GM12878 (cell line): ENCODE results near the gene DAGLA. TPM values are rescaled to one million over a fixed set of nuclear protein-coding genes. Genes with fewer than 3 reads are reported as not detected.
A peak's percentile ranks its signal among the peaks of the same experiment; 100 is the strongest.

ENCODE experiments used
- ATAC-seq: fragments of 200-7000 bp; cut with Tn5 transposase; 3 replicates; pipeline ENCODE4 v1.9.1; 2020; ENCODE audit warnings: mild to moderate bottlenecking, moderate library complexity
- BruUV-seq: library from RNA; stranded (reverse); fragments of 400-500 nt; replicated peaks from 2 replicates; lab custom pipeline; 2021; lab: Mats Ljungman, UMichigan
- CTCF ChIA-PET: fragments of 300-600 bp; sonication (Branson Sonifier 250); formaldehyde crosslinking; extraction: SDS; loops from one replicate; lab custom pipeline; 2021; ENCODE audit warnings: inconsistent platforms; lab: Yijun Ruan, JAX
- POLR2A ChIA-PET: fragments of 350-600 bp; formaldehyde crosslinking; extraction: SDS; loops from one replicate; lab custom pipeline; 2021; ENCODE audit warnings: inconsistent platforms; lab: Charles Lee
- RAD21 ChIA-PET: fragments of 300-600 bp; sonication (Branson Sonifier 250); formaldehyde crosslinking; loops from one replicate; lab custom pipeline; 2023; ENCODE audit warnings: antibody characterized with exemption; ENCODE audit not compliant: unreplicated experiment; lab: Charles Lee
- SMC1A ChIA-PET: fragments of 300-600 bp; sonication (Branson Sonifier 250); formaldehyde crosslinking; loops from one replicate; lab custom pipeline; 2023; ENCODE audit not compliant: unreplicated experiment, uncharacterized antibody; lab: Charles Lee
- DNase-seq: peaks from one replicate; pipeline ENCODE4 v3.0.0-alpha.2; 2011; ENCODE audit warnings: low read depth, low spot score
- FAIRE-seq: peaks from 3 replicates; lab custom pipeline; 2011; peaks lifted over from hg19 to GRCh38; lab: Jason Lieb, UNC
- H2AFZ ChIP-seq: 2 replicates; pipeline ENCODE4 v1.6.0; 2011; ENCODE audit warnings: low read depth, low read length, control low read depth; ENCODE audit not compliant: control insufficient read depth
- H3K27ac ChIP-seq: 2 replicates; pipeline ENCODE4 v1.5.1; 2011; ENCODE audit warnings: control low read depth; ENCODE audit not compliant: control insufficient read depth, insufficient read depth
- H3K27me3 ChIP-seq, 2 experiments: replicated peaks in 1 of 2; 2 replicates each; pipeline versions ENCODE4 v1.6.0 to v1.6.1; 2011; ENCODE audit warnings: low read length in 1 of 2; ENCODE audit not compliant: control insufficient read depth in 2 of 2, insufficient read depth in 2 of 2
- H3K36me3 ChIP-seq, 2 experiments: 2 replicates each; pipeline ENCODE4 v1.5.1; 2011; ENCODE audit warnings: low read length in 1 of 2; ENCODE audit not compliant: control insufficient read depth in 2 of 2, insufficient read depth in 2 of 2
- H3K4me1 ChIP-seq: 2 replicates; pipeline ENCODE4 v1.6.1; 2011; ENCODE audit warnings: mild to moderate bottlenecking, low read length, moderate library complexity, mixed read lengths; ENCODE audit not compliant: control insufficient read depth, insufficient read depth
- H3K4me2 ChIP-seq: 2 replicates; pipeline ENCODE4 v1.6.0; 2011; ENCODE audit warnings: control low read depth; ENCODE audit not compliant: control insufficient read depth, insufficient read depth
- H3K4me3 ChIP-seq: fragments of 200-600 bp; sonication (generic); 2 replicates; pipeline ENCODE4 v1.5.1; 2016
- H3K79me2 ChIP-seq: 2 replicates; pipeline ENCODE4 v1.6.0; 2011; ENCODE audit warnings: low read length; ENCODE audit not compliant: control insufficient read depth, insufficient read depth
- H3K9ac ChIP-seq: 2 replicates; pipeline ENCODE4 v1.8.0; 2011; ENCODE audit warnings: low read length, control low read depth, mixed read lengths; ENCODE audit not compliant: control insufficient read depth, insufficient read depth
- H3K9me3 ChIP-seq: replicated peaks from 3 replicates; pipeline ENCODE4 v1.5.1; 2011; ENCODE audit warnings: mild to moderate bottlenecking, low read length; ENCODE audit not compliant: control insufficient read depth, insufficient read depth
- H4K20me1 ChIP-seq: 2 replicates; pipeline ENCODE4 v1.6.0; 2011; ENCODE audit not compliant: control insufficient read depth, insufficient read depth
- ATF2 ChIP-seq: IDR thresholded peaks from 2 replicates; pipeline ENCODE4 v1.6.1; 2012; ENCODE audit warnings: low read length, inconsistent platforms
- BMI1 ChIP-seq: fragments of 450-650 bp; IDR thresholded peaks from 2 replicates; pipeline ENCODE4 v1.6.1; 2016; ENCODE audit warnings: mild to moderate bottlenecking, moderate library complexity, borderline replicate concordance
- CBX5 ChIP-seq: sonication (generic); IDR thresholded peaks from 2 replicates; pipeline ENCODE4 v1.6.1; 2016; ENCODE audit warnings: low read depth, moderate library complexity, mild to moderate bottlenecking, inconsistent platforms
- CEBPB ChIP-seq, 2 experiments: fragments of 150-350 bp in 1 of 2; IDR thresholded peaks; 2 replicates each; pipeline ENCODE4 v1.6.1; 2012 to 2014; ENCODE audit warnings: low read depth in 2 of 2, low read length in 2 of 2, borderline replicate concordance in 1 of 2, inconsistent platforms in 1 of 2
- MTA2 ChIP-seq: fragments of 450-650 bp; IDR thresholded peaks from 2 replicates; pipeline ENCODE4 v1.6.1; 2016; ENCODE audit warnings: low read depth, mild to moderate bottlenecking, moderate library complexity
- NFXL1 ChIP-seq: fragments of 450-650 bp; IDR thresholded peaks from 2 replicates; pipeline ENCODE4 v1.6.1; 2017; ENCODE audit warnings: antibody characterized with exemption, mild to moderate bottlenecking, borderline replicate concordance
- POLR2A ChIP-seq: IDR thresholded peaks from 2 replicates; pipeline ENCODE4 v1.6.1; 2011; ENCODE audit warnings: low read depth, mild to moderate bottlenecking, low read length
- TAF1 ChIP-seq: IDR thresholded peaks from 2 replicates; pipeline ENCODE4 v1.6.1; 2011; ENCODE audit warnings: mild to moderate bottlenecking, low read depth, low read length, borderline replicate concordance
- ZBED1 ChIP-seq: IDR thresholded peaks from 2 replicates; pipeline ENCODE4 v1.6.1; 2016; ENCODE audit warnings: borderline replicate concordance
- ZZZ3 ChIP-seq: IDR thresholded peaks from 2 replicates; pipeline ENCODE4 v1.6.1; 2011; ENCODE audit warnings: low read depth; ENCODE audit not compliant: control insufficient read depth, insufficient read length
- WGBS: methylation state at CpG from one replicate; pipeline ENCODE4 v1.1.6; 2016; ENCODE audit warnings: low lambda C conversion rate; ENCODE audit not compliant: insufficient replicate concordance, insufficient coverage; ENCODE audit errors: missing lambda C conversion rate; 5-methylcytosine and 5-hydroxymethylcytosine counted together
- in situ Hi-C: fragments of 300-500 bp; cut with MboI; formaldehyde crosslinking; loops from 9 replicates; pipeline ENCODE4 v1.14.3; 2018; ENCODE audit warnings: mixed read lengths
- intact Hi-C: fragments of 100-400 bp; cut with micrococcal nuclease; formaldehyde crosslinking; loops from one replicate; pipeline ENCODE4 v1.14.2; 2022; ENCODE audit not compliant: unreplicated experiment
- polyA plus RNA-seq, 11 experiments: library from polyadenylated mRNA; depleted of rRNA in 4 of 11; unstranded in 6 of 11; stranded (reverse) in 5 of 11; fragments of >200 nt; fragmentation: Nextera tagmentation in 4 of 11; fragmentation: Illumina TruSeq in 1 of 11; extraction: Ambion mirVana in 4 of 11; extraction: Trizol in 1 of 11; gene quantifications; 1 replicate in 1 of 11; 2 replicates in 10 of 11; pipeline versions ENCODE4 v1.2.1 to v1.2.3, GENCODE V29; 2011 to 2016; ENCODE audit warnings: inconsistent platforms in 2 of 11, missing spikeins in 2 of 11, low read depth in 1 of 11
- total RNA-seq, 4 experiments: library from RNA; depleted of rRNA in 3 of 4; stranded (reverse); fragments of >200 nt in 3 of 4; fragmentation: Illumina TruSeq in 1 of 4; extraction: Trizol in 1 of 4; gene quantifications; 2 replicates each; pipeline versions ENCODE4 v1.2.1 to v1.2.3, GENCODE V29; 2013 to 2021
- TF ChIP-seq, protein P1 (sequence below): fragments of 450-650 bp; IDR thresholded peaks from 2 replicates; pipeline ENCODE4 v1.6.1; 2016; ENCODE audit warnings: mild to moderate bottlenecking
- TF ChIP-seq, protein P2 (sequence below): IDR thresholded peaks from 2 replicates; pipeline ENCODE4 v1.6.1; 2012; ENCODE audit warnings: improper control_type of control experiment, low read depth, low read length; ENCODE audit not compliant: insufficient replicate concordance
- TF ChIP-seq, protein P3 (sequence below): IDR thresholded peaks from 2 replicates; pipeline ENCODE4 v1.6.1; 2011; ENCODE audit warnings: low read depth, low read length, improper control_type of control experiment, borderline replicate concordance

DAGLA gene
- total and polyA plus RNA-seq, 10 of the 15 experiments (the other 5 are each of a cell fraction or from before 2014, with no cell fraction given): 0.05 TPM; not detected in 9

DNA sequence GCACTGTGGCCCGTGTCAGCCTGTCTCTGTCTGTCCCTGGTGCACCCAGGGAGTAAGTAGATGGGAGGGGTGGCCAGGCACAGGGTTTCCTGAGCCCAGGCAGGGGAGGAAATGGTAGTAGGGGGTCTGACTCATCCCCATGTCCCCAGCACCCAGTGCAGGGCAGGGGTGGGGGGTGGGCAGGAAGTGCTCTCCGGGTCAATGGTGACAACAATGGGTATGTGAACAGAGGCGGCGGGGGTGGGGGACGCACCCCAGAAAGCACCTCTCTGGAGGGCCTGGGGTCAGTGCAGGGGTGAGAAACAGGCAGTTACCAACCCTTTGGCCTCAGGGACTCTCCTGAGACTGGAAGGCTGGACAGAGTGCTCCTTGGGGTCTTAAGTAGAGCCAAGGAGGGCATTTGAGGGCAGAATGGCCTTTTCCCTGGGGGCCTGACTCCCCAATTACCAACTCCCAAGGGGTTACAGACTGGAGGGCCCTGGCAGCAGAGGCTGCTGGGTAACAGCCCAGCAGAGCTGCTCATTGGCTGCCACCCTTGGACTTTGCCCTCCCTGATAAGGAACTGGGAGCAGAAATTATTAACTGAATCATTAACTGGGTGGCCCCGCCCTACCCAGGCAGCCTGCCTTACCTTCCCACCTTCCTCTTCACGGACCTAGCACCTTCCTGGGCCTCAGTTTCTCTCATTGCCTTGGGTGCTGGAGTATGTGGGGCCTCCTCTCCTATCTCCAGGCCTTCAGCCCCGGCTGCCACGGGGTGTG is 76.4 kb downstream of the DAGLA start:
- 22% methylated on average over 9 of the region's 9 CpGs for WGBS
- no TSS peak for BruUV-seq
- H3K9me3 ChIP-seq: no peaks in the 10 kb centered on the region
- H3K4me3 ChIP-seq: no peak overlapping the region
- peak overlapping the region; percentile 25; the same call in 1 of the 2 replicates for H3K4me2 ChIP-seq
- H3K27me3 ChIP-seq: no peaks in the 10 kb centered on the region; a peak in 1 of 4 replicates
- H3K79me2 ChIP-seq: no peaks in the 10 kb centered on the region
- DNase-seq (peak; percentile 73), FAIRE-seq (no peak), ATAC-seq (peak; percentile 85)
- no peaks in the 10 kb centered on the region for H4K20me1 ChIP-seq
- POLR2A ChIA-PET: interaction anchor here (0.5 to 8.0 kb wide), 9 partner anchors 28 to 788 kb away, joined by 3 to 60 read pairs (median 4); partner anchors contain the start of genes FADS2, FEN1, FTH1 and TMEM258
- intact Hi-C loops: no loop called here
- SMC1A ChIA-PET: interaction anchor here (0.7 to 1.5 kb wide), 5 partner anchors 37 to 78 kb away, joined by 3 to 4 read pairs (median 3); partner anchors contain the start of gene FEN1
- H3K4me1 ChIP-seq: peaks cover 8% of the 10 kb centered on the region
- RAD21 ChIA-PET: interaction anchor here (0.9 to 2.0 kb wide), 6 partner anchors 23 to 141 kb away, joined by 3 to 7 read pairs (median 4); partner anchors contain the start of genes FADS2 and FEN1
- CTCF ChIA-PET: interaction anchor here (0.5 to 4.8 kb wide), 8 partner anchors 9 to 457 kb away, joined by 3 to 35 read pairs (median 4); no protein-coding TSS in a partner anchor
- no peaks in the 10 kb centered on the region for H3K36me3 ChIP-seq
- peak overlapping the region; percentile 54 for H2AFZ ChIP-seq
- no peak overlapping the region for H3K27ac ChIP-seq
- in situ Hi-C loops: no loop called here
- H3K9ac ChIP-seq: no peak overlapping the region
- TF ChIP-seq, protein P1, sequence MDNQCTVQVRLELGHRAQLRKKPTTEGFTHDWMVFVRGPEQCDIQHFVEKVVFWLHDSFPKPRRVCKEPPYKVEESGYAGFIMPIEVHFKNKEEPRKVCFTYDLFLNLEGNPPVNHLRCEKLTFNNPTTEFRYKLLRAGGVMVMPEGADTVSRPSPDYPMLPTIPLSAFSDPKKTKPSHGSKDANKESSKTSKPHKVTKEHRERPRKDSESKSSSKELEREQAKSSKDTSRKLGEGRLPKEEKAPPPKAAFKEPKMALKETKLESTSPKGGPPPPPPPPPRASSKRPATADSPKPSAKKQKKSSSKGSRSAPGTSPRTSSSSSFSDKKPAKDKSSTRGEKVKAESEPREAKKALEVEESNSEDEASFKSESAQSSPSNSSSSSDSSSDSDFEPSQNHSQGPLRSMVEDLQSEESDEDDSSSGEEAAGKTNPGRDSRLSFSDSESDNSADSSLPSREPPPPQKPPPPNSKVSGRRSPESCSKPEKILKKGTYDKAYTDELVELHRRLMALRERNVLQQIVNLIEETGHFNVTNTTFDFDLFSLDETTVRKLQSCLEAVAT: no peak; the same call in 1 of the 2 replicates
- TF ChIP-seq, protein P2, sequence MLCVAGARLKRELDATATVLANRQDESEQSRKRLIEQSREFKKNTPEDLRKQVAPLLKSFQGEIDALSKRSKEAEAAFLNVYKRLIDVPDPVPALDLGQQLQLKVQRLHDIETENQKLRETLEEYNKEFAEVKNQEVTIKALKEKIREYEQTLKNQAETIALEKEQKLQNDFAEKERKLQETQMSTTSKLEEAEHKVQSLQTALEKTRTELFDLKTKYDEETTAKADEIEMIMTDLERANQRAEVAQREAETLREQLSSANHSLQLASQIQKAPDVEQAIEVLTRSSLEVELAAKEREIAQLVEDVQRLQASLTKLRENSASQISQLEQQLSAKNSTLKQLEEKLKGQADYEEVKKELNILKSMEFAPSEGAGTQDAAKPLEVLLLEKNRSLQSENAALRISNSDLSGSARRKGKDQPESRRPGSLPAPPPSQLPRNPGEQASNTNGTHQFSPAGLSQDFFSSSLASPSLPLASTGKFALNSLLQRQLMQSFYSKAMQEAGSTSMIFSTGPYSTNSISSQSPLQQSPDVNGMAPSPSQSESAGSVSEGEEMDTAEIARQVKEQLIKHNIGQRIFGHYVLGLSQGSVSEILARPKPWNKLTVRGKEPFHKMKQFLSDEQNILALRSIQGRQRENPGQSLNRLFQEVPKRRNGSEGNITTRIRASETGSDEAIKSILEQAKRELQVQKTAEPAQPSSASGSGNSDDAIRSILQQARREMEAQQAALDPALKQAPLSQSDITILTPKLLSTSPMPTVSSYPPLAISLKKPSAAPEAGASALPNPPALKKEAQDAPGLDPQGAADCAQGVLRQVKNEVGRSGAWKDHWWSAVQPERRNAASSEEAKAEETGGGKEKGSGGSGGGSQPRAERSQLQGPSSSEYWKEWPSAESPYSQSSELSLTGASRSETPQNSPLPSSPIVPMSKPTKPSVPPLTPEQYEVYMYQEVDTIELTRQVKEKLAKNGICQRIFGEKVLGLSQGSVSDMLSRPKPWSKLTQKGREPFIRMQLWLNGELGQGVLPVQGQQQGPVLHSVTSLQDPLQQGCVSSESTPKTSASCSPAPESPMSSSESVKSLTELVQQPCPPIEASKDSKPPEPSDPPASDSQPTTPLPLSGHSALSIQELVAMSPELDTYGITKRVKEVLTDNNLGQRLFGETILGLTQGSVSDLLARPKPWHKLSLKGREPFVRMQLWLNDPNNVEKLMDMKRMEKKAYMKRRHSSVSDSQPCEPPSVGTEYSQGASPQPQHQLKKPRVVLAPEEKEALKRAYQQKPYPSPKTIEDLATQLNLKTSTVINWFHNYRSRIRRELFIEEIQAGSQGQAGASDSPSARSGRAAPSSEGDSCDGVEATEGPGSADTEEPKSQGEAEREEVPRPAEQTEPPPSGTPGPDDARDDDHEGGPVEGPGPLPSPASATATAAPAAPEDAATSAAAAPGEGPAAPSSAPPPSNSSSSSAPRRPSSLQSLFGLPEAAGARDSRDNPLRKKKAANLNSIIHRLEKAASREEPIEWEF: peak; percentile 82
- TF ChIP-seq POLR2A (no peak; the same call in 1 of the 2 replicates), ZBED1 (no peak), MTA2 (peak; percentile 99), CEBPB (IDR thresholded peaks at IDR 0.05; ENCODE audit: borderline replicate concordance in 1 of 2, low read depth in 2 of 2, low read length in 2 of 2) (no peak), TAF1 (no peak), CBX5 (no peak), ATF2 (no peak), BMI1 (peak; percentile 48; the same call in 1 of the 2 replicates), NFXL1 (no peak), ZZZ3 (no peak)
- TF ChIP-seq, protein P3, sequence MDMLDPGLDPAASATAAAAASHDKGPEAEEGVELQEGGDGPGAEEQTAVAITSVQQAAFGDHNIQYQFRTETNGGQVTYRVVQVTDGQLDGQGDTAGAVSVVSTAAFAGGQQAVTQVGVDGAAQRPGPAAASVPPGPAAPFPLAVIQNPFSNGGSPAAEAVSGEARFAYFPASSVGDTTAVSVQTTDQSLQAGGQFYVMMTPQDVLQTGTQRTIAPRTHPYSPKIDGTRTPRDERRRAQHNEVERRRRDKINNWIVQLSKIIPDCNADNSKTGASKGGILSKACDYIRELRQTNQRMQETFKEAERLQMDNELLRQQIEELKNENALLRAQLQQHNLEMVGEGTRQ: no peak
